Kidney capillary endothelial cell (primary cell): ENCODE measurements around the gene MSH3.

Experiments
- DNase-seq: peaks from one replicate; pipeline ENCODE4 v3.0.0-alpha.2; 2018; ENCODE audit warnings: low spot score

MSH3 gene

DNA sequence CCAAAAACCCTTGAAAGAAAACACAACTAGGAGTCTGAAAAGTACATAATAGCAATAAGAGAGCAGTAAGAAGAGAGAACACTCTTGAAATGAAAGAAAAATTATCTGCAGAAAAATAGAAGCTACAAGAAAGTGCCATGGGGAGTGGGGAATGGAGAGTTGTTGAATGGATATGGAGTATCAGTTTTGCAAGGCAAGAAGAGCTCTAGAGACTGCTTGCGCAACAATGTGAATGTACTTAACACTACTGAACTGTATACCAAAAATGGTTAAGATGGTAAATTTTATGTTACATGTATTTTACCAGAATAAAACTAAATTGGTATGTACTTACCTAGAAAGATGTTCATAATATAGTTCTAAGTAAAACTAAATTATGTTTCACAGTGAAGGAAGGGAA, 251.0 kb downstream of the MSH3 start:
- no peak for DNase-seq

DNA sequence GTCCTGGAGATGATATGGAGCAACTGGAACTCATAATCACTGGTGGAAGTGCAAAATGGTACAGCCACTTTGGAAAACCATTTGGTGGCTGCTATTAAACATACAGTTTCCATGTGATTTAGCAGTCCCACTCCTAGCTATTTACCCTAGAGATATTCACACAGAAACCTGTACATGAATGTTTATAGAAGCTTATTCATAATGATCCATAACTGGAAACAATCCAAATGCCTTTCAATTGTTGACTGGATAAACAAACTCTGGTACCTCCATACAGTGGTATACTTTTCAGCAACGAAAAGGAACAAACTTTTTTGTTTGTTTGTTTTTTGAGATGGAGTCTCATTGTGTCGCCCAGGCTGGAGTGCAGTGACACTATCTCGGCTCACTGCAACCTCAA, 258.0 kb downstream of the MSH3 start:
- DNase-seq: no peak

DNA sequence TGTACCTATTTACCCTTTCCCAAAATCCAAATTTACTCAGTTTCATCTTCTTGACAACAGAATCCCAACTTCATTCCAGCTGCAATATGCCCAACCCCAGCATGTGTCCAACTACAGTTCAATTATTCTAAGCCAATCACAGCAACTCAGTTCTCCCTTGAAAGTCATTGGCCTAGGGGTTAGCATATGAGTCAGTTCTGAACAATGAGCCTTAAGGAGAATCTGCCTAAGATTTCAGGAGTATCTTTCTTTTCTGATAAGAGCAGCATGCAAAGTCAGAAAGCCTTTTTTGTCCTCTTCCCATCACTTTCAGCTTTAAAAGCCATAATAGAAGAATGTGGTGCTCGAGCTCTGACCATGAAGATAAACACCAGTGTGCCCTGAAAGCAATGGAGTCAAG, 261.3 kb downstream of the MSH3 start:
- no peak for DNase-seq

DNA sequence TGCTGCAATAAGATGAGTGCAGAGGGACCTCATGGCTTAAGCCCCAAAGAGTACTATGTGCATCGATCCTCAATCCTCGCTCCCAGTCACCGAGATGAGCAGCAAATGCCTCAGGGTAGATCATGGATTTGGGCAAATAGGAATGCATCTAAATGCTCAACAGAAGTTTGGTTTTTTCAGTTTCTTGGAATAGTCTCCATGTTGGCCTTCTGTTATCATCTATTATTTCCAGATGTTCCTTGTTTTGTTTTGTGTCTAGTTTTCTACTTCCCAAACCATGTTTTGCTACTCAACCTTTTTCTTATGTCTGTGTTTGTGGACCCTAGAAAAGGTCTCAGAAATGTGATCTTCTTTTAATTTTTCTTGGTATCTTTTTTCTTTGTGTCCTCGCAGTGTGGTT, 262.2 kb downstream of the MSH3 start:
- DNase-seq: no peak

DNA sequence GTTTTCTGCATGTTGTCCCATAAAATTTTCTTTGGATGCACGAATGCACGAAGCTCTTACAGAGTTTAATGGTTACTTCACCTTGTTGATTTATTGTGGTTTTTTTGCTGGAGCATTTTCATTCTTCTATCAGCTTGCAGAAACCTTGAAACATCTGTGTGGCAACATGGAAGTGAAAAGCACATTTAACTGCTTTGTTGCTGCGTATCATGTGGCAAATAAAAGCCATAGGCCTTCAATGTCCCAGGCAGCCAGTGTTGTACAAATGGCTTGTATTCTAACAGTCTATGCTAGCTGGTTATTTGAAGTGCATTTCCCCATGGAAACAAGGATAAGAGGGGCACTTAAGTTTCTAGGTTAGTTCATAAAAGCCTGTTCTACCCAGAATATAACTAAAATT, 263.2 kb downstream of the MSH3 start:
- no peak for DNase-seq

DNA sequence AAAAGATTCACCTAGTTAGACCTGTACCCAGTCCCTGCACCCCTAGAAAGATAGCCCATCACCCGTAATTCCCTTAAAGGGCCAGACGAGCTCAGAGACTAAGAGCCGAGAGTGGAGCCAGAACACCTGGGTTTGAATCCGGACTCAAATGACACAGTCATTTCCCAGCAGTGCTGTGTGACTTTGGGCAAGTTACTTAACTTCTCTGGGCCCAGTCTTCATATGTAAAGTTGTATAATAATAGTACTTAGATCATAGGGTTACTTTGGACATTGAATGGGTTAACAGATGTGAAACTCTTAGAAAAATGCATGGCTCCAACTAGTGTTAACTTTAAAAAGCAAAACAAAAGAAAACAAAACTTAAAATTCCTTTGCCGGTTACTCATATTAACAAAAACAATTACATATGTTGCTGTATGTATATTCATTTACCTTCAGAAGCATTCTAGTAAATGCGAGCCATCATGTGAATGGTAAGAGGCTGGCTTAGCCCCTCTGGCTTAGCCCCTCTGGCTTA, 265.3 kb downstream of the MSH3 start:
- no peak for DNase-seq

DNA sequence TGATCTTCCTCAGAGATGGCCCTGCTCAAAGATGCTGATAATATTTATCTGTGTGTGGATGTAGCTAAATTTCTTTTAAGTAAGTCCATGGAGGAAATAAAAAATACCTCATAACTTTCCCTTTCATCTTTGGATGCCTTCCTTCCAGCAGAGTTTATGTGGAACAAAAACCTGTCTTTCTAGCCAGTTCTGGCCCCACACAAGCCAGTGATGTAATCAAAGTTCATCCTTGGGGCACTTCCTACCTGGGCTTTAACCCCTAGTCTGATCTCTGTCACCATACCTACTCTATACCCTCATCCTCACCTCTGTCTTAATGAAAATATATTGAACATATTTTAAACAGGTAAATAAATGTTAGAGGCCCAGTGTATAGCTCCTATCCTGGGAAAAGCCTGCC, 265.9 kb downstream of the MSH3 start:
- DNase-seq: no peak

DNA sequence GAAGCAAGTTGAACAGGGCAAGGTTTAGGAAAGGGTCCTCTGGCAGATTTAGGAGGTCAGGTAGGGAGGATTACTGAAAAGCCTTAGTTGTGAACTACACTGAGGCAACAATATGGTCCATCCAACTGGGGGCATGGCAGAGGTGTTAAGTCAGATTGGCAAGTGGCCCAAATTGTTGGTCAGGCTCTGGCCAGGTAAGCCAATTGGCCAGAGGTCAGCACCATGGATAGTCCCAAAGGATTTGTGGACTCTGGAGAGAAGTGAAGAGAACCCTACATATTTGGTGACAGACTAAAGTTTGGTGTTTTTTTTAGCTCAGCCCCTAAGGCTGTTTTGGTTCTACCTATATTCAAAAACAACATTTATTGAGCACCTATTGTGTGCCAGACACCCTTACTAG, 266.6 kb downstream of the MSH3 start:
- DNase-seq: no peak

DNA sequence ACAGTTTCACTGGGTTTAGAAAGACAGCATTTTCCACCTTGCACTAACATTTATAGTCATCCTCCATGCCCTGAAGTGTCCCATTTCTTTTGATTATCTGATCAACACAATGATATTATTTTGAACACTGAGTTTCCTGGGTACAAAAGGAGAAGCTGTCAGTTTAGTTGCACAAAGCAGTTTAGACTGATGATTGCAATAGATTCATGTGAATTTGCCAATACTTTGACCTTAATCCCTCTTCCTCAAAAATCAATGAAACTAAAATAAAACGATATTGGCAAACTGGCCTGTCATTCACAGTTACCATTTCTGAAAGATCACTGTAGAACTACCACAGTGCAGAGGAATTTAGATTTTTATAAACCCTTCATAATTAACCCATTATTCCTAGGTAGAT, 271.5 kb downstream of the MSH3 start:
- DNase-seq: no peak
